HTR-8/SVneo (cell line): ENCODE results near the gene CCNQ.

Experiments used
- DNase-seq: peaks from one replicate; pipeline ENCODE4 v3.0.0; 2011; ENCODE audit warnings: low spot score, mixed read lengths; ENCODE audit not compliant: insufficient read length
- FAIRE-seq: peaks from 2 replicates; lab custom pipeline; 2011; peaks lifted over from hg19 to GRCh38; lab: Jason Lieb, UNC

CCNQ gene

GRCh38 chrX:153578889-153579288 lies 20.1 kb downstream of the CCNQ start:
- no peak for DNase-seq
- no peak for FAIRE-seq

- FAIRE-seq: no peak
- DNase-seq: no peak
These were observed 20.6 kb downstream of the CCNQ start for GRCh38 chrX:153578200-153578835.

- DNase-seq (no peak), FAIRE-seq (no peak)
These were observed 22.0 kb downstream of the CCNQ start for GRCh38 chrX:153576961-153577360.

- DNase-seq (no peak), FAIRE-seq (no peak)
These were observed 22.6 kb downstream of the CCNQ start for GRCh38 chrX:153576239-153576870.

GRCh38 chrX:153573984-153574383 lies 25.0 kb downstream of the CCNQ start:
- DNase-seq (no peak), FAIRE-seq (no peak)

- no peak for FAIRE-seq
- no peak for DNase-seq
These were observed 26.3 kb downstream of the CCNQ start for GRCh38 chrX:153572601-153573000.

GRCh38 chrX:153571534-153571908 lies 27.4 kb downstream of the CCNQ start:
- DNase-seq: no peak
- FAIRE-seq: no peak

GRCh38 chrX:153569475-153569874 lies 29.5 kb downstream of the CCNQ start:
- no peak for DNase-seq
- no peak for FAIRE-seq

GRCh38 chrX:153568451-153569011 lies 30.4 kb downstream of the CCNQ start:
- no peak for FAIRE-seq
- no peak for DNase-seq

- no peak for FAIRE-seq
- no peak for DNase-seq
These were observed 32.9 kb downstream of the CCNQ start for GRCh38 chrX:153565996-153566580.

GRCh38 chrX:153564047-153564606 lies 34.8 kb downstream of the CCNQ start:
- FAIRE-seq (no peak), DNase-seq (no peak)

- no peak for FAIRE-seq
- no peak for DNase-seq
These were observed 36.4 kb downstream of the CCNQ start for GRCh38 chrX:153562546-153562945.

GRCh38 chrX:153561337-153561736 lies 37.6 kb downstream of the CCNQ start:
- no peak for FAIRE-seq
- DNase-seq: no peak

GRCh38 chrX:153560466-153560865 lies 38.5 kb downstream of the CCNQ start:
- DNase-seq (no peak), FAIRE-seq (no peak)

GRCh38 chrX:153560000-153560399 lies 38.9 kb downstream of the CCNQ start:
- DNase-seq (no peak), FAIRE-seq (no peak)

- no peak for DNase-seq
- no peak for FAIRE-seq
These were observed 41.2 kb downstream of the CCNQ start for GRCh38 chrX:153557618-153558355.

GRCh38 chrX:153556767-153557166 lies 42.2 kb downstream of the CCNQ start:
- DNase-seq (no peak), FAIRE-seq (no peak)

- FAIRE-seq (no peak), DNase-seq (peak; percentile 45)
These were observed 44.3 kb downstream of the CCNQ start for GRCh38 chrX:153554519-153555167.

- no peak for FAIRE-seq
- DNase-seq: no peak
These were observed 47.8 kb downstream of the CCNQ start for GRCh38 chrX:153551135-153551534.

GRCh38 chrX:153549807-153550206 lies 49.1 kb downstream of the CCNQ start:
- DNase-seq (no peak), FAIRE-seq (no peak)
